WTC11 (cell line): ENCODE results near the gene CELSR1.

Experiments
- CREM ChIP-seq: sonication (generic); formaldehyde crosslinking; IDR thresholded peaks from 2 replicates; pipeline ENCODE4 v1.8.1; 2022; ENCODE audit warnings: mild to moderate bottlenecking, missing genetic modification reagents, moderate library complexity
- MXD4 ChIP-seq: fragments of 250-450 bp; sonication (Bioruptor Pico); IDR thresholded peaks from 2 replicates; pipeline ENCODE4 v1.8.0; 2021; ENCODE audit warnings: mild to moderate bottlenecking, moderate library complexity, borderline replicate concordance
- ZNF138 ChIP-seq: sonication (generic); formaldehyde crosslinking; conservative IDR thresholded peaks from 2 replicates; pipeline ENCODE4 v1.8.1; 2022; ENCODE audit warnings: mild to moderate bottlenecking, moderate library complexity, missing genetic modification reagents
- ZNF416 ChIP-seq: fragments of 250-450 bp; sonication (Bioruptor Pico); IDR thresholded peaks from 2 replicates; pipeline ENCODE4 v1.9.0; 2021; ENCODE audit warnings: mild to moderate bottlenecking, inconsistent platforms
- TF ChIP-seq, protein P1 (sequence below): fragments of 200-600 bp; IDR thresholded peaks from 2 replicates; pipeline ENCODE4 v1.8.0; 2022; ENCODE audit warnings: antibody characterized with exemption
- TF ChIP-seq, protein P2 (sequence below): sonication (generic); formaldehyde crosslinking; IDR thresholded peaks from 2 replicates; pipeline ENCODE4 v1.8.0; 2022; ENCODE audit warnings: mild to moderate bottlenecking, missing genetic modification reagents
- TF ChIP-seq, protein P3 (sequence below): sonication (generic); formaldehyde crosslinking; IDR thresholded peaks from 2 replicates; pipeline ENCODE4 v1.8.1; 2023; ENCODE audit warnings: mild to moderate bottlenecking, missing genetic modification reagents
- TF ChIP-seq, protein P4 (sequence below): sonication (generic); formaldehyde crosslinking; IDR thresholded peaks from 2 replicates; pipeline ENCODE4 v1.8.1; 2023; ENCODE audit warnings: mild to moderate bottlenecking, missing genetic modification reagents, borderline replicate concordance
- TF ChIP-seq, protein P5 (sequence below): sonication (generic); formaldehyde crosslinking; IDR thresholded peaks from 2 replicates; pipeline ENCODE4 v1.8.1; 2022; ENCODE audit warnings: low read depth, missing genetic modification reagents, borderline replicate concordance

DNA sequence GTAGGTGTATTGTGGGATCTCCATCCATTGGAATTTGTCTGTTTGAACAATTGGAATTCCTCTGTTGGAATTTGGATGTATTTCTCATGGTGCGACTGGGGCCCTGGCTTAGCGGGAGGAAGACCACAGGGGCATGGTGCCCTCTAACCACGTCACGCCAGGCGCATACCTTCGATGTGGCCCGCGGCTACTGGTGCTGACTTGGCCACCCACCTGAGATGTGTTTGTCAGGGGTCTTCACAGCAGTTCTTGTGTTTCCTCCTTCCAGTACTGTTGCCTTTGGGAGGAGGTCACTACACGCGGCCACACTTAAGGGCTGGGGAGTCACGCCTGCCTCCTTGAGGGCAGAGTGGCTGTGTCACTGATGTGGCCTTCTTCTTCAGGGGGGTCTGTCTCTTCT lies 46.2 kb upstream of the CELSR1 start:
- TF ChIP-seq ZNF138 (CRISPR knock-in tag), result no peak
- TF ChIP-seq, protein P1, sequence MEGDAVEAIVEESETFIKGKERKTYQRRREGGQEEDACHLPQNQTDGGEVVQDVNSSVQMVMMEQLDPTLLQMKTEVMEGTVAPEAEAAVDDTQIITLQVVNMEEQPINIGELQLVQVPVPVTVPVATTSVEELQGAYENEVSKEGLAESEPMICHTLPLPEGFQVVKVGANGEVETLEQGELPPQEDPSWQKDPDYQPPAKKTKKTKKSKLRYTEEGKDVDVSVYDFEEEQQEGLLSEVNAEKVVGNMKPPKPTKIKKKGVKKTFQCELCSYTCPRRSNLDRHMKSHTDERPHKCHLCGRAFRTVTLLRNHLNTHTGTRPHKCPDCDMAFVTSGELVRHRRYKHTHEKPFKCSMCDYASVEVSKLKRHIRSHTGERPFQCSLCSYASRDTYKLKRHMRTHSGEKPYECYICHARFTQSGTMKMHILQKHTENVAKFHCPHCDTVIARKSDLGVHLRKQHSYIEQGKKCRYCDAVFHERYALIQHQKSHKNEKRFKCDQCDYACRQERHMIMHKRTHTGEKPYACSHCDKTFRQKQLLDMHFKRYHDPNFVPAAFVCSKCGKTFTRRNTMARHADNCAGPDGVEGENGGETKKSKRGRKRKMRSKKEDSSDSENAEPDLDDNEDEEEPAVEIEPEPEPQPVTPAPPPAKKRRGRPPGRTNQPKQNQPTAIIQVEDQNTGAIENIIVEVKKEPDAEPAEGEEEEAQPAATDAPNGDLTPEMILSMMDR, result no peak
- TF ChIP-seq, protein P2, sequence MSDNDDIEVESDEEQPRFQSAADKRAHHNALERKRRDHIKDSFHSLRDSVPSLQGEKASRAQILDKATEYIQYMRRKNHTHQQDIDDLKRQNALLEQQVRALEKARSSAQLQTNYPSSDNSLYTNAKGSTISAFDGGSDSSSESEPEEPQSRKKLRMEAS (CRISPR knock-in tag), result no peak
- TF ChIP-seq ZNF416 (CRISPR knock-in tag), result no peak
- no peak for TF ChIP-seq MXD4 (CRISPR knock-in tag)
- TF ChIP-seq, protein P3, sequence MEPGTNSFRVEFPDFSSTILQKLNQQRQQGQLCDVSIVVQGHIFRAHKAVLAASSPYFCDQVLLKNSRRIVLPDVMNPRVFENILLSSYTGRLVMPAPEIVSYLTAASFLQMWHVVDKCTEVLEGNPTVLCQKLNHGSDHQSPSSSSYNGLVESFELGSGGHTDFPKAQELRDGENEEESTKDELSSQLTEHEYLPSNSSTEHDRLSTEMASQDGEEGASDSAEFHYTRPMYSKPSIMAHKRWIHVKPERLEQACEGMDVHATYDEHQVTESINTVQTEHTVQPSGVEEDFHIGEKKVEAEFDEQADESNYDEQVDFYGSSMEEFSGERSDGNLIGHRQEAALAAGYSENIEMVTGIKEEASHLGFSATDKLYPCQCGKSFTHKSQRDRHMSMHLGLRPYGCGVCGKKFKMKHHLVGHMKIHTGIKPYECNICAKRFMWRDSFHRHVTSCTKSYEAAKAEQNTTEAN (CRISPR knock-in tag), result no peak
- TF ChIP-seq, protein P4, sequence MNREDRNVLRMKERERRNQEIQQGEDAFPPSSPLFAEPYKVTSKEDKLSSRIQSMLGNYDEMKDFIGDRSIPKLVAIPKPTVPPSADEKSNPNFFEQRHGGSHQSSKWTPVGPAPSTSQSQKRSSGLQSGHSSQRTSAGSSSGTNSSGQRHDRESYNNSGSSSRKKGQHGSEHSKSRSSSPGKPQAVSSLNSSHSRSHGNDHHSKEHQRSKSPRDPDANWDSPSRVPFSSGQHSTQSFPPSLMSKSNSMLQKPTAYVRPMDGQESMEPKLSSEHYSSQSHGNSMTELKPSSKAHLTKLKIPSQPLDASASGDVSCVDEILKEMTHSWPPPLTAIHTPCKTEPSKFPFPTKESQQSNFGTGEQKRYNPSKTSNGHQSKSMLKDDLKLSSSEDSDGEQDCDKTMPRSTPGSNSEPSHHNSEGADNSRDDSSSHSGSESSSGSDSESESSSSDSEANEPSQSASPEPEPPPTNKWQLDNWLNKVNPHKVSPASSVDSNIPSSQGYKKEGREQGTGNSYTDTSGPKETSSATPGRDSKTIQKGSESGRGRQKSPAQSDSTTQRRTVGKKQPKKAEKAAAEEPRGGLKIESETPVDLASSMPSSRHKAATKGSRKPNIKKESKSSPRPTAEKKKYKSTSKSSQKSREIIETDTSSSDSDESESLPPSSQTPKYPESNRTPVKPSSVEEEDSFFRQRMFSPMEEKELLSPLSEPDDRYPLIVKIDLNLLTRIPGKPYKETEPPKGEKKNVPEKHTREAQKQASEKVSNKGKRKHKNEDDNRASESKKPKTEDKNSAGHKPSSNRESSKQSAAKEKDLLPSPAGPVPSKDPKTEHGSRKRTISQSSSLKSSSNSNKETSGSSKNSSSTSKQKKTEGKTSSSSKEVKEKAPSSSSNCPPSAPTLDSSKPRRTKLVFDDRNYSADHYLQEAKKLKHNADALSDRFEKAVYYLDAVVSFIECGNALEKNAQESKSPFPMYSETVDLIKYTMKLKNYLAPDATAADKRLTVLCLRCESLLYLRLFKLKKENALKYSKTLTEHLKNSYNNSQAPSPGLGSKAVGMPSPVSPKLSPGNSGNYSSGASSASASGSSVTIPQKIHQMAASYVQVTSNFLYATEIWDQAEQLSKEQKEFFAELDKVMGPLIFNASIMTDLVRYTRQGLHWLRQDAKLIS (CRISPR knock-in tag), result no peak
- TF ChIP-seq, protein P5, sequence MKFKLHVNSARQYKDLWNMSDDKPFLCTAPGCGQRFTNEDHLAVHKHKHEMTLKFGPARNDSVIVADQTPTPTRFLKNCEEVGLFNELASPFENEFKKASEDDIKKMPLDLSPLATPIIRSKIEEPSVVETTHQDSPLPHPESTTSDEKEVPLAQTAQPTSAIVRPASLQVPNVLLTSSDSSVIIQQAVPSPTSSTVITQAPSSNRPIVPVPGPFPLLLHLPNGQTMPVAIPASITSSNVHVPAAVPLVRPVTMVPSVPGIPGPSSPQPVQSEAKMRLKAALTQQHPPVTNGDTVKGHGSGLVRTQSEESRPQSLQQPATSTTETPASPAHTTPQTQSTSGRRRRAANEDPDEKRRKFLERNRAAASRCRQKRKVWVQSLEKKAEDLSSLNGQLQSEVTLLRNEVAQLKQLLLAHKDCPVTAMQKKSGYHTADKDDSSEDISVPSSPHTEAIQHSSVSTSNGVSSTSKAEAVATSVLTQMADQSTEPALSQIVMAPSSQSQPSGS, result no peak
- no peak for TF ChIP-seq CREM
